Spleen (tissue), 7 donors: ENCODE measurements around the gene ALS2.
"Not testable (repeated sequence)": the region's sequence is repeated elsewhere in the genome, so short reads cannot be mapped to it uniquely, and the experiment has no call there.

Experiments used
- POLR2A ChIP-seq, 3 donors: fragments of 450-650 bp; IDR thresholded peaks; one replicate each; pipeline ENCODE4 v1.5.1; 2017; ENCODE audit warnings: antibody characterized with exemption in 3 of 3, mild to moderate bottlenecking in 1 of 3
- POLR2AphosphoS5 ChIP-seq, 3 donors: sonication (generic); formaldehyde crosslinking; IDR thresholded peaks; one replicate each; pipeline ENCODE4 v1.5.1; 2017; ENCODE audit warnings: antibody characterized with exemption in 3 of 3
- TF ChIP-seq, protein P1 (sequence below), 11 experiments: fragments of 200-600 bp in 7 of 11; fragments of 450-650 bp in 4 of 11; sonication (generic) in 4 of 11; IDR thresholded peaks in 8 of 11; conservative IDR thresholded peaks in 3 of 11; 1 replicate in 7 of 11; 2 replicates in 4 of 11; pipeline versions ENCODE4 v1.4.0 to v1.8.0; 2016 to 2021; ENCODE audit warnings: antibody characterized with exemption in 11 of 11, inconsistent platforms in 4 of 11, mild to moderate bottlenecking in 1 of 11
- donor health status: DM: no; HTN: no; CAD: no; lungs with moderate emphysema.
- donor health status: DM: no; HTN: no; CAD: no.
- donor health status: DM: no; HTN: no; CAD: no.

DNA sequence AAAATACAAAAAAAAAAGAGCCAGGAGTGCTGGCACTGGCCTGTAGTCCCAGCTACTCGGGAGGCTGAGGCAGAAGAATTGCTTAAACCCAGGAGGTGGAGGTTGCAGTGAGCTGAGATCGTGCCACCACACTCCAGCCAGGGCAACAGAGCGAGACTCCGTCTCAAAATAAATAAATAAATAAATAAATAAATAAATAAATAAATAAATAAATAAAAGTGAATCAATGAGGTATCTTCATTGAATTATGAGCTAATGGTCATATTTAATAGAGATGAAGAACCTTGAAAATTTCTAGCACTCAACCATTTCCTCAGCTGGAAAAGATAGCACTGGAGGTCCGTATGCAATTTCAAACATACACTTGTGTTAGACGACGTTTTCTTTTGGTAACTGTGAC lies 16.3 kb downstream of the ALS2 start:
- not testable (repeated sequence) for TF ChIP-seq POLR2AphosphoS5, POLR2A (IDR thresholded peaks at IDR 0.05)
- TF ChIP-seq, protein P1, sequence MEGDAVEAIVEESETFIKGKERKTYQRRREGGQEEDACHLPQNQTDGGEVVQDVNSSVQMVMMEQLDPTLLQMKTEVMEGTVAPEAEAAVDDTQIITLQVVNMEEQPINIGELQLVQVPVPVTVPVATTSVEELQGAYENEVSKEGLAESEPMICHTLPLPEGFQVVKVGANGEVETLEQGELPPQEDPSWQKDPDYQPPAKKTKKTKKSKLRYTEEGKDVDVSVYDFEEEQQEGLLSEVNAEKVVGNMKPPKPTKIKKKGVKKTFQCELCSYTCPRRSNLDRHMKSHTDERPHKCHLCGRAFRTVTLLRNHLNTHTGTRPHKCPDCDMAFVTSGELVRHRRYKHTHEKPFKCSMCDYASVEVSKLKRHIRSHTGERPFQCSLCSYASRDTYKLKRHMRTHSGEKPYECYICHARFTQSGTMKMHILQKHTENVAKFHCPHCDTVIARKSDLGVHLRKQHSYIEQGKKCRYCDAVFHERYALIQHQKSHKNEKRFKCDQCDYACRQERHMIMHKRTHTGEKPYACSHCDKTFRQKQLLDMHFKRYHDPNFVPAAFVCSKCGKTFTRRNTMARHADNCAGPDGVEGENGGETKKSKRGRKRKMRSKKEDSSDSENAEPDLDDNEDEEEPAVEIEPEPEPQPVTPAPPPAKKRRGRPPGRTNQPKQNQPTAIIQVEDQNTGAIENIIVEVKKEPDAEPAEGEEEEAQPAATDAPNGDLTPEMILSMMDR (IDR thresholded peaks at IDR 0.05 in 8 of 11, conservative IDR thresholded peaks at IDR 0.05 in 3 of 11): not testable (repeated sequence)
